Fibroblast of upper back skin (primary cell): ENCODE data around the gene ABCA9.
A peak's percentile ranks its signal among the peaks of the same experiment; 100 is the strongest.
"Not testable (repeated sequence)": the region's sequence is repeated elsewhere in the genome, so short reads cannot be mapped to it uniquely, and the experiment has no call there.

ENCODE experiments used
- DNase-seq: peaks from one replicate; pipeline ENCODE4 v3.0.0-alpha.2; 2013

ABCA9 gene

DNA sequence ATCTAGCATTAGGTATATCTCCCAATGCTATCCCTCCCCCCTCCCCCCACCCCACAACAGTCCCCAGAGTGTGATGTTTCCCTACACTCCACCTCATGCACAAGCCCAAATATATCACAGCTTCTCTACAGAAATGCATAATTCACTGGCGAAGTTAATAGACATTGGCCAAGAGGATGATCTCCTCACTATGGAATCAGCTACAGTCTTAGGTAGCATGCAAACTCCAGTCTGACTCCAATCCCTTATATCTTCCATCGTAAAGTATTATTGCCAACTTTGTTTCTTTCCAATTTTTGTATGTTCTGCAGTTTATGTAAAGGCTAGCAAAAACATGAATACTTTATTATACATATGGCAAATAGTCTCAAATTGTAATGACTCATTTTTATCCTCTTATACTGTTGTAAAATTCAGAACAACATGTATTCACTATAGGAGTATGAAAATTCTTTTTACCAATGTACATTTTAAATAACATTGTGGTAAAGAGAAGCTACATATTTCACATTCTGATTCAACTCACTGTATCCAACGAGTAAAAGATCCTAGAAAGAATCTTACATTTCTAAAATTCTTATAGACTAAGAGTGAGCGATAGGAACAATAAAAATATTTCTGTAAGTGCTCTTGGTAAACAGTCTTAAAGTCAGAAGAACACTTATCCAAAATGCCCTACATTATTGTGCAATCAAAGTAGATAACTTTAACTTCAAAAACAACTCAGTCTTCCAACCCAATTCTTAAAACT lies 106.4 kb downstream of the ABCA9 start:
- peak; percentile 37 for DNase-seq

DNA sequence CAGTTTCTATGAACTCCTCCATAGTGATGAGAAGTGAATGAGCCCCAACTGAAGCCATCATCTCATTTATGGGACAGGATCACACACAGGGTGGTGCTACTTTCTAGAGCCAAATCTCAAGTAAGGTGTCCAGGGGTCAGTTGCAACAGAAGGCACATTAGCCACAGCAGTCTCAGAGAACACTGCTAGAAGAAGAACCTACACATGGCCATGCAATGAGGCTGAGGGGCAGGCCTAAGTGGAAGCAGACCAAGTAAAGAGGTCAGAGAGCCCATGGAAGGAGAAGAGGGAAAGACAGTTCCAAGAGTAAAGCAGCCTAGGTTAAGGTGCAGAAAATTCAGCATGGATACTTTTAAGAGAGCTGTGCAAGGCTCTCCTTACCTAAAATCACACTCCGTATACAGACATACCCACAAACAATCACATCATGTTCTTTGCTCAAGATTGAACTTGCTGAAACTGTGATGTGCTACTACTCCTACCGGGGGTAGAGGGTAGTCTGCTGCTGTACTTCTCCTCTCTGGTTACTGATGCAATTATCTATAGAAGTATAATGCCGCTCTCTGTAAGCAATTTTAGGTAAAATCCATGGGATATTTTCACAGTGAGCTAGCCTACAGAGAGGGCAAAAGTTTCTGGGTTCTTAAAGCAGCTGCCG lies 107.3 kb downstream of the ABCA9 start:
- no peak for DNase-seq

DNA sequence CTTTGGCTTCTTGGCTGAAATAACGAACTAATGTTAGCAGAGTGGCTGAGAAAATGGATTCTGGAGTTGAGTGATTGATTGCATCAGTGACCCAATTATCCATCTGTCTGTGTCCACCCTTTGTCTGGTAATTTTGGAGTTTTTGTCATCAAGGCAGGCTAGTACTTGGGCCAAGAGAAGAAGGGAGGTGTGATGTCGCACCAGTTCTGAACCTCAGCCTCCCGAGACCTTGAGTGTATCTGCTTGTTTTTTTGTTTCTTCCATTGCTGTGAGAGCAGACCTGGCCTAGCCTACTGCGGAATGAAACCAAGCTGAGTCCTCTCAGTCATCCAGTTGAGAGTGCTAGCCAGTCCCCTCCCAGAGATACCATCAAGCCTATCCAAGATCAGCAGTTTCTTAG lies 110.0 kb downstream of the ABCA9 start:
- no peak for DNase-seq

DNA sequence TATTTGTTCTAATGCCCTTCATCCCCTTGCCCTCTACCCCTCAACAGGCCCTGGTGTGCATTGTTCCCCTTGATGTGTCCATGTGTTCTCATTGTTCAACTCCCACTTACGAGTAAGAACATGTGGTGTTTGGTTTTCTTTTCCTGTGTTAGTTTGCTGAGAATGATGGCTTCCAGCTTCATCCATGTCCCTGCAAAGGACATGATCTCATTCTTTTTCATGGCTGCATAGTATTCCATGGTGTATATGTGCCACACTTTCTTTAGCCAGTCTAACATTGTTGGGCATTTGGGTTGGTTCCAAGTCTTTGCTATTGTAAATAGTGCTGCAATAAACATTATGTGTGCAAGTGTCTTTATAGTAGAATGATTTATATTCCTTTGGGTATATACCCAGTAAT lies 112.9 kb downstream of the ABCA9 start:
- not testable (repeated sequence) for DNase-seq

DNA sequence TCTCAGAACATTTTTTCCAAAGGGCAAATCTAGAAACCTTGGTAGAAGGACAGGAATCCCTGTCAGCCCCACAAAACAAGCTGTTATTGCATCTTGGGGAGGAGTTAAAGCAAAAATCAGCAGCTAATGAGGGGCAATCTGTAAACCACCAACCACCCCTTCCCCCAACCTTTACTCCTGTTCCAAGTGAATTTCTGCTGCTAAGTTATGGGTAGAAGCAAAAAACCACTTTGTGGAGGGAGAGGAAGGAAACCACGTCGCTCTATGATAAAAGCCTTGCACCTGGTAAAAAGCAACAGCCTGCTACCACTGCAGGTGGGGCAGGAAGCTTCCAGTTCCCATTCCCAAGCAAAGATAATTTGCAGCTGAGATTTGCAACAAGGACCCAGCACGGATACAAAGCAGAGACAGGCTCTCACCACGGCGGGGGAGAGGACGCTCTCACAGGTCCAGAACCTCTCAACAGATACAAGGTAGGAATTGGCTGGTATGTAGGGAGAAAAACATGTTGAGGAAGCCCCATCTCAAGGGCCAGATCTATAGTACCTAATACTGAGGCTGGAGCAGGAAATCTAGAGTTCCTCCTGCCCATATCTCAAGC lies 116.2 kb downstream of the ABCA9 start:
- no peak for DNase-seq

DNA sequence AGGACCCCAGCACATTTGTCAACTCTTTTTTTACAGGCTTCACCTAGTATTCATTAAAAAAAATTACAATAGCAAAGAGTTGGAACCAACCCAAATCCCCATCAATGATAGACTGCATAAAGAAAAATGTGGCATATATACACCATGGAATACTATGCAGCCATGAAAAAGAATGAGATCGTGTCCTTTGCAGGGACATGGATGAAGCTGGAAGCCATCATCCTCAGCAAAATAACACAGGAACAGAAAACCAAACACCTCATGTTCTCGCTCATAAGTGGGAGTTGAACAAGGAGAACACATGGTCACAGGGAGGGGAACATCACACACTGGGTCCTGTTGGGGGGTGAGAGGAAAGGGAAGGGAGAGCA lies 116.9 kb downstream of the ABCA9 start:
- not testable (repeated sequence) for DNase-seq

DNA sequence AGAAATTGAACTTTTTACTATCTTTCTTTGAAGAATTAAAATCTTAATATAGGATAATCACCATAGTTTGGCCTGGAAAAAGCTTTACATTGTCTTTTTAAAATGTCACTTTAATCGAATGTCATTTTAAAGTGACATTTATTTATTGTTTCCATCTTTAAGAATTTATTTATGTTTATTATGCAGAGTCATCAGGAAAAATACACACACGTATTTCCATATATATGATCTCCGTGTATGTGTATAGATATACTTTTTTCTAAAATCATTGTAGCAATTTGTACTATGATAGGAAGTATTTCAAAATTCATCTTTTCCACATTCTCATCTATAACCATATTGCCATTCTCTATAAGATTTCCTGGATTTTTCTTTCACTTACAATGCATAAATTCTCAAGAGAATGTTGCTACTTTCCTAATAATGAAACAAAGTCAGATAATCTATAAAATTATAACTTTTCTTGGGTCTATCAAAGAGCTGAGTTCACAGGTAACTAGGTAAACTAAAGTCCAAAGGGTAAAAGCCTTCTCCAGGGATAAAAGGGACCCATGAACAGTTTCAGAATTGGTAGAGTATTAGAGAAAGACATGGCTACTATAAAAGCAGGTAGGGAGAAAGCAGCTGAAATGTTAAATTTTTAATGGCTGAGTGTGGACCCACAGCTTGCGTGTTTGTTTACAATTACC lies 117.5 kb downstream of the ABCA9 start:
- no peak for DNase-seq

DNA sequence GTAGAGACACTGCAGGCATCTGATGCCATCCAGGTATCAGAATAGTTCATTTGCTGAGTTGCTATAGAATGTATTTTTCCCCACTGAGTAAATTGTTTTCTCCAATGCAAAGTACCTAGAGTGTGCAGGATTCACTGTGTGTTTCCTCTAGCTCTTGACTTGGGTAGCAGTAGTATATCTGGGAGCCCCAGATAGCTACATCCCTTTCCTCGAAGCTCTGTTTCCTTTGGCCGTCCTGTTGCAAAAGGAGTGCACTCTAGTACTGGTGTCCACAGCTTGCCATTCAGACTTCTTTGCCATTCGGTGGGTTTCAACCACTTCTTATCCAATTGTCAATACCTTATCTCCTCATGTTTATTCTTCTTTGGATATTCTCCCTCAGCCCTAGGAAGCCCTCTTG lies 118.3 kb downstream of the ABCA9 start:
- DNase-seq: no peak

DNA sequence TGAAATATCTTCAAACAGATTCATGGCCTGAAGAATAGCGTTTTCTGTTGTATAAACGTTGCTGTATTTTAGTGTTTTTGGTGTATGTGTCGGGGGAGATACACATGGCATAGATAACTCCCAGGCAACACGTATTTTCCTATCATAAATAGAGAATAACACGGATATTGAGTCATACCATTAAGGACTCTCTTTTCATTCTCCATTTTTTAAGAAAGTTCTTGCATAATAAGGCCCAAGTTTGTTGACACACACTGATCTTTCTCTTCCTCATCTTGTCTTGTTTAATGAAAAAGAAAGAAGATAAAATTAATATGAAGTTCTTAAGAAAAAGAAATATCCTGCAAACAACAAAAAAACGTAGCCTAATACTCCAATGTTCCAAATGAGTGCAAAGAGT lies 119.0 kb downstream of the ABCA9 start:
- no peak for DNase-seq

DNA sequence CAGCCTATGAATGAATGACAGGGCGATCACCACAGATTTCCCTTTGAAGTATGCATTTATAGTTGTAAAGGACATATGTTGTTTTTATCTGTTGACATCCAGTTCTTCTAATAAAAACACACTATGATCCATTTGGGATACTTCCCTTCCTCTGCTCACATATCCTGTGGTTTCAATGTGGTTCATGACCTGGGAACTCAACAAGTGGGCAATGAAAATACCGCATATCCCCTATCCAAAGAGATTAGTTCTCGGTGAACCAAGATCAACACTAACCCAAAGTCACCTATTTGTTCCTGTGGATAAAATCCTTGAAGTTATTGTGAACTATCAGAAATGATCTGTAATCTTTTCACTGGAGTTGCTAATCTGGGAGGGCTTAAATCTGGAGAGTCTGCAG lies 121.5 kb downstream of the ABCA9 start:
- no peak for DNase-seq

DNA sequence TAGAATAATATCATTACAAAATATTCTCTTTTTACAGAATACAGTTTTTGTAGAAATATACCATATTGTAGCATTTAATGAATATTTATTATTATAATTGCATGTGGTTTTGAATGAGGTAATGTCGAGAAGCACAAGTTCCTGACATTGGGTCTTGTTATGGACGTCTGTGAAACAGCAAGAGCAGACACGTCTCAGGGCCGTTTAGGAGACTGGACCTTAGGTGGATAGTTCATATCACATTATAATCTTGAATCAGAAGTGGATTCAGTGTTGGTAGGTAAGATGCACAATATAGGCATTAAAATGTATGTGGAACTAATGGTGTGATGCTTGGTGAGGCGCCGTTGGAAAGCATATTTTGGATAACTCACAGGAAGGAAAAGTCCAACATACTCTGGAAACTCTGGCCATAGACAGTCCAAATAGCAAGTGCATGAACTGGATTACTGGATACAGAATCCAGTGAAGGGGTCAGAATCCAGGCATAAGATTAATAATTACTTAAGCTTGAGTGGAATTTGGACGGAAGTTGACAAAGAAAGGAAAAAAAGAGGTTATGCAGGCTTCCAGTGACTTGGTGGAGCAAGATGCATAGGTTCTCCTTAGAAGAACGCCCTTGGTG lies 122.7 kb downstream of the ABCA9 start:
- DNase-seq: no peak

DNA sequence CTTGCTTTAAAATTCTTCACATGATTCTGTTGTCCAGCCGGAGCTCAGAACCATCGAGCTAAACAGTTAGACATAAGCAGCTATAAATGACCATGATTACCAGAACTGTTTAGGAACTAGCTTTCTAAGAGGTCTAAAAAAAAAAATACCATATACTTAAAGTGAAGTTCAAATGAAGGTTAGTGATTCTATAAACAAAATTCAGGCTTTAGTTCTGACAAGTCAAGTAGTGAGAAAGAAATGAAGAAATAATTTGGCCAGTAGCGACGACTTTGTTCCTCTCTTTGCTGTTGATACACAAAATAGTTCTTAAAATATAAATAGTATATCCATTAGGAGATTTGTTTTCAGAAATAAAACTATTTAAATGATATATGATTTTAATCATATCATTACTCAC lies 133.2 kb downstream of the ABCA9 start:
- no peak for DNase-seq

DNA sequence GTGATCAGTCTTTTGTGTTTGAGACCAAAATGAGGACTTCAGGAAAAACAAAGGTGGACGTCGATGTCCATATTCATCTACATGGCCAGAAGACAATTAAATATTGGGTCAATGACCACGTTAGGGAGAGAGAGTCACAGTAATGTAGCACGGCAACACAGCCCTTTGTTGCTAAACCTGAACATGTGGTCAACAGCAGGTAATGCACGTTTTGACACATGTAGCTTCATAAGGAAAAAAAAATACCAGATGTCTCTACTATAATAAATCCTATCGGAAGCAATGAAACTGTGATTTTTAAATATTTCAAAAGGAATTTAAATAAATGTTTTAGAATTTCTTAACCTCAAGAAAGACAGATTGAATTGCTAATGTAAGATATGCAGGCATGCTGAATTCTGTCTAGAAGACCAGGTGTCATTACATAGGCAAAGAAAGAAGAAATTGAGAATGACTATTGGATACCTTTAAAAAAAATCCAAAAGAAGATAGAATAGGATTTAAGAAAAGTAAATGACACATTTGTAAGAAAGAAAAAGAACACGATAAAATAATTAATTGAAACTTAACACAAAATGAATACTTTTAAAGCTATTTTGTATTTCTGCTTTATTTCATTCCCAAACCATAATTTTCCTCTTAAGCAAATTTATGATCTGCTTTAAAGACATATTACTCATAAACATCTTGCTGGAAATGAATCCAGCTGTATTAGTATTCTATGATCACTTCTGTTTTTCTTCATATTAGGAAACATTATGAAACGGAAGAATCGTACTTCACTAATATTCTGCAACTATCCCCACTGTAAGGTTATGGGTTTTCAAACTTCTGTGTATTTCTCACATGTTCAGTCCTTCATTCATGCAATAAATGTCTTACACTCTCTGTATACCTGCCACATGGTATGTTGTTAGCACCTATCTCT lies 135.7 kb downstream of the ABCA9 start:
- no peak for DNase-seq
